GM18873 (cell line): ENCODE results near the gene CRX.
"Not testable (repeated sequence)": the region's sequence is repeated elsewhere in the genome, so short reads cannot be mapped to it uniquely, and the experiment has no call there.

Source experiments
- ATAC-seq: cut with Tn5 transposase; IDR thresholded peaks from one replicate; pipeline ENCODE4 v1.9.1; 2021; ENCODE audit warnings: mild to moderate bottlenecking, moderate library complexity, moderate number of reproducible peaks; ENCODE audit not compliant: unreplicated experiment, low FRiP score

CRX gene

DNA sequence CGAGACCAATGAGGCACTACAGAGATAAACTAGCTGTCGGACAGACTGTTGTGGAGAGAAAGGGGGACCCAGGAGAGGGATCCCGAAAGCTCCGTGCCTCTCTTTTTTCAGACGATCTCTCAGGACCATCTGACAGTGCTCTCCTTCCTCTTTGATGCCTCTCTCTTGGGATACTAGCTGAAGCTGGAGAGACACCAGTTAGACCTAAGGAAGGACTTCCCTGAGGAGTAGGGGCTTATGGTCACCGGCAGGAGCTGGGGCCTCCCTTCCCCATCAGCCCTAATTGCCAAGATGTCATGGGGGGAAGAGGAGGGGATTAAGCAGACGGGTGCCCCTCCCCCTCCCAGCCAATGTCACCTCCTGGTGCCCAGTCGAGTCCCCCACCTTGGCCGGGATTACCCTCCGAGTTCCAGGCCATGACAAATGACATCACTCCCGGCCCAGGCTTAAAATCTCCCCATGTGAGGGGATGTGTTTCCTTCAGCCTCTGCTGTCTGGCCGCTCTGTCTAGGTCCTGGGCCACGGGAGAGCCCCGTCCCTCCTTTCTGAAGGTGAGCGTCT is at the start of gene CRX:
CRX (plus strand) TSS at position 478 of the 561 bp plus-strand sequence. CDS start 12,507 bp downstream, outside the sequence.
- no peak for ATAC-seq

DNA sequence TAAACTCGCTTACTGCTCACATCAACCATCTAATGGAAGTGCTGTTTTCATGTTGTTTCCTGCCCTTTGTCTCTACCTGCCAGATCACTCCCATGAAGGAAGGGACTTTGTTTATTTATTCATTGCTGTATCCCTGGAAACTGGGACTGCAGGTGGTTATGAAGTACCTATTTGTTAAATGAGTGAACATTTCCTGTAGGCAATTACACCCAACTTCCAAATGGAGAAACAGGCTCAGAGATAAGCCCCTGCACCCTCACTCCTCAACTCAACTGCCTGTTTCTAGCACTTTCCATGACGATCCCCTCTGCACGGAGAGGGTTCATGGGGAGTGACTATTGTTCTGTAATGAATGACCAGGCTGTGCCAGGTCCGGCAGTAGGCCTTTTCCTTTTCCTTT is 45.2 kb upstream of the CRX start:
- no peak for ATAC-seq

- ATAC-seq, result not testable (repeated sequence)
Measured at GRCh38 chr19:47777245-47778048, 44.3 kb upstream of the CRX start.

- peak; percentile 64 for ATAC-seq
Measured at GRCh38 chr19:47778049-47778953, 43.4 kb upstream of the CRX start, which contains the start of gene SELENOW. TSS of gene SELENOW (plus strand) at chr19:47778703. CDS start at chr19:47778786, 83 bp downstream.

GRCh38 chr19:47778954-47779351 is 42.8 kb upstream of the CRX start:
- ATAC-seq, result no peak

DNA sequence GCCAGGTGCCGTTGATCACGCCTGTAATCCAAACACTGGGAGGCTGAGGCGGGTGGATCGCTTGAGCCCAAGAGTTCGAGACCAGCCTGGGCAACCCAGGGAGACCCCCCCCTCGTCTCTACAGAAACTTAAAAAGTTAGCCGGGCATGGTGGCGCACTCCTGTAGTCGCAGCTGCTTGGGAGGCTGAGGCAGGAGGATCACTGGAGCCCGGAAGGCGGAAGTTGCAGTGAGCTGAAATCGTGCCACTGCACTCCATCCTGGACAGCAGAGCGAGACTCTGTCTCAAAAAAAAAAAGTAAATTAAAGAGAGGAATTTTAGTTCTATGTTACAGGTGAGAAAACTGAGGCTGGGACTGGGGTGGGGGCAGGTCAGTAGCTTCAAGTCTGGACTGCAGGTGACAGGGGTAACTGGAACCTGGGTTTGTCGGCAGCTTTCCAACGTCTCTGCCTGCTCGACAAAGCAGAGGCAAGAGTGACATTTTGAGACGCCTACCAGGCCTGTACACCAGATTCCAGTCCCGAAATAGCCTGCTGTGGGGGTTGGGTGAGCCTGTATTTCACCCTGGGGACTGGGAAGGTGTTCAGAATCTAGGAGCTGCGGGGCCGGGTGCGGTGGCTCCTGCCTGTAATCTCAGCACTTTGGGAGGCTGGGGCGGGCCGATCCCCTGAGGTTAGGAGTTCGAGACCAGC is 42.1 kb upstream of the CRX start:
- ATAC-seq, result no peak

DNA sequence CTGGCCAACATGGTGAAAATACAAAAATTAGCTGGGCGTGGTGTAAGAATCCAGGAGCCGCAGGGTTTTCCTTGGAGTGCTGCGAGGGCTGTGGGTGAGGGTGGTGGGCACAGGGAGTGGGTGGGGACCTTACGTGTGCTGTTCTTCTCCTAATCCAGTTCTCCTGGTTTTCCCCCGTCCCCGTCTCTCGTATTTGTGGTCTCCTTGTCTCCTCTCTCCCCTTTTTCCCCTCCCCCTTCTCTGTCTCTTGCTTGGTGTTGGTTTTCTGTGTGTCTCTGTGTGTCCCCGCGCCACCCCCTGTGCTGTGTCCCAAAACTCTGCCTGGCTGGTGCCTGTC is 41.6 kb upstream of the CRX start:
- no peak for ATAC-seq

GRCh38 chr19:47781590-47782262 is 40.0 kb upstream of the CRX start:
- ATAC-seq, result no peak

DNA sequence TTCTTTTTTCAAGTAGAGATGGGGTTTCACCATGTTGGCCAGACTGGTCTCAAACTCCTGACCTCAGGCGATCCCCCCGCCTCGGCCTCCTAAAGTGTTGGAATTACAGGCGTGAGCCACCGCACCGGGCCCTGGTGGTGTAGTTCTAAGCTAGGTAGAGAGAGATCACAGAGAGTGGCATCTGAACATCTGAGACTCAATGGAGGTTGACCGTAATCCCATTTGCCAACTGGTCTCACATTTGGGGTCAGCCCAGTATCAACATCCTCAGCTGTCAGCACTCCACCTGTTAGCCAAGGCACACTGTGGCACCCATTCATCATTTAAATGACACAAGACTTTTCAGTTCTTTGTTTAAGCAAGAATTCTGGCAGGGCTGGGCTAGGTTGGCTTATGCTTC is 35.2 kb upstream of the CRX start:
- ATAC-seq, result no peak

DNA sequence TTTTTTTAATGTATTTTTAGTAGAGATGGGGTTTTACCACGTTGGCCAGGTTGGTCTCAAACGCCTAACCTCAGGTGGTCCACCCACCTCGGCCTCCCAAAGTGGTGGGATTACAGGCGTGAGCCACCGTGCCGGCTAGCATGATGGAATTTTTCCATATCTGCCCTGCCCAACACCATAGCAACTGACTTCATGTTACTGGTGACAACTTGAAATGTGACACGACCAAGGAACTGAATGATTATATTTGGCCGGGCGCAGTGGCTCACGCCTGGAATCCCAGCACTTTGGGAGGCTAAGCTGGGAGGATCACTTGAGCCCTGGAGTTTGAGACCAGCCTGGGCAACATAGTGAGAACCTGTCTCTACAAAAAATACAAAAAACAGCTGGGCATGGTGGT is 34.4 kb upstream of the CRX start:
- ATAC-seq, result not testable (repeated sequence)

DNA sequence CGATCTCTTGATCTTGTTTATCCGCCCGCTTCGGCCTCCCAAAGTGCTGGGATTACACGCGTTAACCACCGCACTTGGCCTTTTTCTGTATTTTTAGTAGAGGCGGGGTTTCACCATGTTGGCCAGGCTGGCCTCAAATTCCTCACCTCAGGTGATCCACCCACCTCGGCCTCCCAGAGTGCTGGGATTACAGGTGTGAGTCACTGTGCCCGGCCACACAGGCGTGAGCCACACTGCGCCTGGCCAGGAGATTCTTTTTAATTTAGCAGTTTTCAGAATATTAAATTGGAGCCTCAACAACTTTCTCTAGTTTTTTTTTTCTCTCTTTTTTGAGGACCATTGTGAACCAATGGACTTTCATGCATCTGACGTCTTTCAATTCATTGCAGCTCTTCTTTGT is 31.9 kb upstream of the CRX start:
- not testable (repeated sequence) for ATAC-seq

GRCh38 chr19:47790398-47790814 is 31.3 kb upstream of the CRX start:
- no peak for ATAC-seq

- ATAC-seq, result no peak
Measured at GRCh38 chr19:47792616-47793015, 29.1 kb upstream of the CRX start.

DNA sequence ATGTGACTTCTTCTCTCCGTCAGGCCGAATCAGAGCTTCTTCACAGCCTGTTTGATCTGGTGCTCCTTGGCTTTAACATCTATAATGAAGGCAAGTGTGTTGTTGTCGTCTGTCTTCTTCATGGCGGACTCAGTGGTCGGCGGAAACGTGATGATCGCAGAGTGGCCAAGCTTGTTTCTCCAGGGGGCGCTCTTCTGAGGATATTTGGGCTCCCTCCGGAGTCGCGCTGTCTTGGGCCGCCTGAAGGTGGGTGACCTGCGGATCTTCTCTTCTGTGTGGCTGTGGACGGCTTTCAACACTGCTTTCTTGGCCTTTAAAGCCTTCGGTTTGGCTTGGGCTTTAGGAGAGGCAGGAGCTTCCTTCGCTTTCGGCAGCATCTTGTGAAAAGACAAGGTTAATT is 27.2 kb upstream of the CRX start:
- ATAC-seq, result no peak

GRCh38 chr19:47796785-47797184 is 25.0 kb upstream of the CRX start:
- ATAC-seq, result no peak

DNA sequence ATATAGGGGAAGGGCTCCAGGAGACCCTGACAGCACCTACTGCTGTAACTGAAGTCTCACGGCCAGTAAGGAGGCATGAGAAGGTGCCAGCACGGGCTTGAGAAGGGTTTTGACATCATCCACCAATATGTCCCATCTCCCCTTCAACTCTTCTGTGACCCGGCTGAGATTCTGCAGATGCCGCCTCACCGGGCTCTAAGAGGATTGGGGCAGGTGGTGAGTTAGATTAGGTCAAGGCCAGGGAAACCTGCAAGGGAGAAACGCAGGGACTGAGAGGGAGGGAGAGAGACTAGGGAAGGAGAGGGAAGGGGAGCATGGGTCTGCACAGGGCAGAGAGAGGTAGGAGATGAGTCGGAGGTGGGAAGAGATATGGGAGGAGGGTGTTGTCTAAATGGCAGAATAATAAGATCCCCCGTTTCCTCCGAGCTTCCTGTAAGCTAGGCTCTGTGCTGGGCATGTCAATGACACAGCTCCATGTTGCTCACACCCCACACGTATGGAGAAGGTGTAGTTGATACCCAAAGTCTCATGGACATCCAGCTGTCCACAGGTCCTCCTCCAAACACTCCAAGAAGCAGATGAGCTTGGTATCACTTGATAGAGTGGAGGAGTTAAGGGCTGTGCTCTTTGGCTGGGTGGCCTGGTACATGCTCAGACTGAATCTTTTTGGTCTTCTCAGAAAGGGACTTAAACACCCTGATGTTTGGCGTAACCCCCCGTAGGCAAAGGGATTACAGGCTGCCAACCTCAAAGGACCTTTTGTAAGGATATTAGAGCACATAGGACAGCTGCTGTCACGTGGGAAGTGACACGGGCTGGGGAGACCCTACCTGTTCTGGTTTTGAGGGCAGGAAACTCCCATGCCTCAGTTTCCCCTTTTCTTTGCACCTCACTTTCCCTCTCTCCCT is 23.5 kb upstream of the CRX start:
- ATAC-seq, result no peak

DNA sequence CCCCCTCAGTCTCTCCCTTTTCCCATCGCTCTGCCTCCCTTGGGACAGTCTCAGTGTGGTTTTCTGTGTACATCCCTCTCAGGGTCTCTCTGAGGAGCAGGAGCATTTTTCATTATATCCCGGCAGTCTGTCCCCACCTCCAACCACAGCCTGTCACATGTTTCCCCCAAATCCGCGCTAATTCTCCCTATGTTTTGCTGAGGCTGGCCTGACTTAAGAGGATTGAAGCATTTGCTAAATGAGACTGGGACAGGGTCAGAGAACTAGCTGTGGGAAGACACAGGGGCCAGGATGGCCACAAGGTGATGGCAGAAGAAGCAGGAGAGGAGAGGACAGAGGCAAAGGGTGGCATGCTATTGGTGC is 22.9 kb upstream of the CRX start:
- no peak for ATAC-seq

DNA sequence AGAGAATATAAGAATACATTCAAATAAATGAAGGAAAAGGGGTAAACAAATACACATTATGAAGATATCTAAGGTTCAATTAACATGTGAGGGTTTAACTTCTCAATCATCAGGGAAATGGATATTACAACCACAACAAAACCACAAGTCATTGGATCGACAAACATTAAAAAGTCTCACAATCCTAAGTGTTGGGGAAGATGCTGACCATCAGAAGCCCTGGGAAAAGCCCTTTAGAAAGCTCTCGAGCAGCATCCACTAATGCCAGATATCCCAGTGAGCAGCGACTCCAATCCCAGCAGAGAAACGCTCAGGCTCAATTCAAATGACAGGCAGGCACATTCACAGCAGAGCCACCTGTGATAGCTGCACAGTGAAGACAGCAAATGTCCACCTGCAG is 20.5 kb upstream of the CRX start:
- no peak for ATAC-seq

- ATAC-seq, result no peak
Measured at GRCh38 chr19:47802521-47803043, 19.2 kb upstream of the CRX start.
